ENCODE data around the gene PLIN5. TPM values are rescaled to one million over a fixed set of nuclear protein-coding genes. Genes with fewer than 3 reads are reported as not detected.
A peak's percentile ranks its signal among the peaks of the same experiment; 100 is the strongest.

Gene PLIN5
- polyA plus RNA-seq, 3 donors: 0.28 to 3.0 (median 0.58) TPM

GRCh38 chr19:4582980-4583842 is 48.2 kb upstream of the PLIN5 start:
- Mint-ChIP-seq H3K27me3 (ENCODE audit: low read depth in 3 of 3) (peaks cover 77 to 87% (median 82%) of the 10 kb centered on the region in 3 donors), H3K4me1 (no peaks in the 10 kb centered on the region), H3K4me3 (peak overlapping the region in 1 of 2 donors; percentile 51), H3K36me3 (peaks cover 3 to 4% of the 10 kb centered on the region in 2 donors), H3K27ac (no peak overlapping the region), H3K9me3 (peaks cover 0 to 22% (median 8%) of the 10 kb centered on the region in 7 donors)
- no peak overlapping the region for H3K27ac ChIP-seq (ENCODE audit: low read depth in 1 of 2, low read length in 2 of 2)
- intact Hi-C loops (cut with micrococcal nuclease): no loop called here
- no peak for DNase-seq
- H4K20me1 ChIP-seq (ENCODE audit: insufficient read depth, low read length): no peaks in the 10 kb centered on the region
- H3K4me1 ChIP-seq (ENCODE audit: control insufficient read depth in 1 of 2, insufficient read depth in 2 of 2, low read length in 2 of 2): peaks cover 10% of the 10 kb centered on the region in 2 donors
- no peak overlapping the region for H3K9ac ChIP-seq (ENCODE audit: insufficient read depth, low read length, poor library complexity, severe bottlenecking)
- no peaks in the 10 kb centered on the region for H3K79me2 ChIP-seq (ENCODE audit: insufficient read depth, low read length)
- TF ChIP-seq CTCF (IDR thresholded peaks at IDR 0.05): no peak
- H3K36me3 ChIP-seq (replicated peaks in 1 of 2; ENCODE audit: control insufficient read depth in 1 of 2, insufficient read depth in 2 of 2, low read length in 2 of 2): no peaks in the 10 kb centered on the region
- peaks cover 0 to 30% of the 10 kb centered on the region in 2 donors for H3K9me3 ChIP-seq (replicated peaks in 1 of 2; ENCODE audit: control insufficient read depth in 1 of 2, insufficient read depth in 1 of 2, low read length in 2 of 2)
- no peak overlapping the region for H3K4me2 ChIP-seq (replicated peaks; ENCODE audit: extremely low read depth, low read length, poor library complexity, severe bottlenecking)
- no peak overlapping the region for H3K4me3 ChIP-seq (replicated peaks in 1 of 3; ENCODE audit: low read depth in 2 of 3, low read length in 3 of 3)
- H2AFZ ChIP-seq (ENCODE audit: insufficient read depth, low read depth, low read length, poor library complexity, severe bottlenecking): no peak overlapping the region
- WGBS (ENCODE audit: insufficient coverage): 8% methylated on average over 13 of the region's 16 CpGs
- H3K27me3 ChIP-seq (ENCODE audit: control insufficient read depth in 2 of 2, insufficient read depth in 2 of 2, low read length in 2 of 2): peaks cover 45 to 84% of the 10 kb centered on the region in 2 donors

- no peak overlapping the region for H3K4me2 ChIP-seq (replicated peaks; ENCODE audit: extremely low read depth, low read length, poor library complexity, severe bottlenecking)
- H3K9me3 ChIP-seq (replicated peaks in 1 of 2; ENCODE audit: control insufficient read depth in 1 of 2, insufficient read depth in 1 of 2, low read length in 2 of 2): peaks cover 0 to 30% of the 10 kb centered on the region in 2 donors
- H3K79me2 ChIP-seq (ENCODE audit: insufficient read depth, low read length): no peaks in the 10 kb centered on the region
- Mint-ChIP-seq H3K4me3 (peak overlapping the region in 1 of 2 donors; percentile 84), H3K4me1 (no peaks in the 10 kb centered on the region), H3K27ac (no peak overlapping the region), H3K36me3 (peaks cover 3 to 4% of the 10 kb centered on the region in 2 donors), H3K9me3 (peaks cover 2 to 22% (median 8%) of the 10 kb centered on the region in 7 donors), H3K27me3 (ENCODE audit: low read depth in 3 of 3) (peaks cover 77 to 95% (median 78%) of the 10 kb centered on the region in 3 donors)
- intact Hi-C loops (cut with micrococcal nuclease): no loop called here
- H3K4me3 ChIP-seq (replicated peaks in 1 of 3; ENCODE audit: low read depth in 2 of 3, low read length in 3 of 3): no peak overlapping the region
- peaks cover 10% of the 10 kb centered on the region in 2 donors for H3K4me1 ChIP-seq (ENCODE audit: control insufficient read depth in 1 of 2, insufficient read depth in 2 of 2, low read length in 2 of 2)
- no peak overlapping the region for H3K9ac ChIP-seq (ENCODE audit: insufficient read depth, low read length, poor library complexity, severe bottlenecking)
- no peak overlapping the region for H3K27ac ChIP-seq (ENCODE audit: low read depth in 1 of 2, low read length in 2 of 2)
- no peaks in the 10 kb centered on the region for H4K20me1 ChIP-seq (ENCODE audit: insufficient read depth, low read length)
- WGBS (ENCODE audit: insufficient coverage): 36% methylated on average over 20 of the region's 57 CpGs
- H3K36me3 ChIP-seq (replicated peaks in 1 of 2; ENCODE audit: control insufficient read depth in 1 of 2, insufficient read depth in 2 of 2, low read length in 2 of 2): no peaks in the 10 kb centered on the region
- peaks cover 45 to 91% of the 10 kb centered on the region in 2 donors for H3K27me3 ChIP-seq (ENCODE audit: control insufficient read depth in 2 of 2, insufficient read depth in 2 of 2, low read length in 2 of 2)
- no peak for TF ChIP-seq CTCF (IDR thresholded peaks at IDR 0.05)
- no peak for DNase-seq
- H2AFZ ChIP-seq (ENCODE audit: insufficient read depth, low read depth, low read length, poor library complexity, severe bottlenecking): no peak overlapping the region
These were observed 46.9 kb upstream of the PLIN5 start for GRCh38 chr19:4581666-4582553.

Data from CD14-positive monocyte (primary cell).